SK-N-SH treated with all-trans-retinoic acid at 6 μM for 48 hours (cell line): ENCODE measurements around the gene GJA3.

Experiments used
- ATAC-seq: fragments of 200-7000 bp; cut with Tn5 transposase; 3 replicates; pipeline ENCODE4 v1.9.1; 2020; ENCODE audit warnings: mild to moderate bottlenecking, moderate library complexity
- ARNTL ChIP-seq: fragments of 450-650 bp; formaldehyde crosslinking; IDR thresholded peaks from 2 replicates; pipeline ENCODE4 v1.5.0; 2020; ENCODE audit warnings: low read depth, mild to moderate bottlenecking, moderate library complexity, borderline replicate concordance
- BACH2 ChIP-seq: fragments of 250-450 bp; sonication (Bioruptor Pico); IDR thresholded peaks from 2 replicates; pipeline ENCODE4 v1.9.0; 2021; ENCODE audit warnings: mild to moderate bottlenecking, borderline replicate concordance
- CREB5 ChIP-seq: fragments of 250-450 bp; sonication (Bioruptor Pico); IDR thresholded peaks from 2 replicates; pipeline ENCODE4 v1.5.1; 2020; ENCODE audit warnings: low read depth, mild to moderate bottlenecking, moderate library complexity
- CSDC2 ChIP-seq: fragments of 250-450 bp; sonication (Bioruptor Pico); IDR thresholded peaks from 2 replicates; pipeline ENCODE4 v1.5.0; 2020; ENCODE audit warnings: mild to moderate bottlenecking, moderate library complexity
- ESRRG ChIP-seq: fragments of 250-450 bp; sonication (Bioruptor Pico); IDR thresholded peaks from 2 replicates; pipeline ENCODE4 v1.6.1; 2021; ENCODE audit warnings: mild to moderate bottlenecking
- GLIS3 ChIP-seq: fragments of 250-450 bp; sonication (Bioruptor Pico); IDR thresholded peaks from 2 replicates; pipeline ENCODE4 v1.5.0; 2020; ENCODE audit warnings: mild to moderate bottlenecking, moderate library complexity
- ISL1 ChIP-seq: fragments of 250-450 bp; sonication (Bioruptor Pico); IDR thresholded peaks from 2 replicates; pipeline ENCODE4 v2.1.2; 2022; ENCODE audit warnings: mild to moderate bottlenecking, moderate library complexity
- OSR1 ChIP-seq: fragments of 250-450 bp; sonication (Bioruptor Pico); IDR thresholded peaks from 2 replicates; pipeline ENCODE4 v1.8.0; 2022; ENCODE audit warnings: moderate library complexity, mild to moderate bottlenecking, inconsistent platforms
- PATZ1 ChIP-seq: fragments of 250-450 bp; sonication (Bioruptor Pico); IDR thresholded peaks from 2 replicates; pipeline ENCODE4 v1.8.0; 2020; ENCODE audit warnings: mild to moderate bottlenecking, moderate library complexity, borderline replicate concordance
- PPARA ChIP-seq: fragments of 250-450 bp; sonication (Bioruptor Pico); IDR thresholded peaks from 2 replicates; pipeline ENCODE4 v1.5.0; 2020; ENCODE audit warnings: mild to moderate bottlenecking, borderline replicate concordance
- RARB ChIP-seq: fragments of 250-450 bp; sonication (Bioruptor Pico); IDR thresholded peaks from 2 replicates; pipeline ENCODE4 v1.8.0; 2021; ENCODE audit warnings: mild to moderate bottlenecking, moderate library complexity
- SNAI2 ChIP-seq: fragments of 250-450 bp; sonication (Bioruptor Pico); IDR thresholded peaks from 2 replicates; pipeline ENCODE4 v1.5.0; 2020; ENCODE audit warnings: mild to moderate bottlenecking, moderate library complexity
- TCF4 ChIP-seq: fragments of 250-450 bp; sonication (Bioruptor Pico); IDR thresholded peaks from 2 replicates; pipeline ENCODE4 v1.8.0; 2021; ENCODE audit warnings: mild to moderate bottlenecking, moderate library complexity, borderline replicate concordance
- ZC3H10 ChIP-seq: fragments of 250-450 bp; sonication (Bioruptor Pico); IDR thresholded peaks from 2 replicates; pipeline ENCODE4 v1.5.1; 2021; ENCODE audit warnings: mild to moderate bottlenecking, moderate library complexity
- ZFP3 ChIP-seq: fragments of 250-450 bp; sonication (Bioruptor Pico); IDR thresholded peaks from 2 replicates; pipeline ENCODE4 v1.5.0; 2020; ENCODE audit warnings: mild to moderate bottlenecking, moderate library complexity
- ZFP30 ChIP-seq: fragments of 450-650 bp; formaldehyde crosslinking; IDR thresholded peaks from 2 replicates; pipeline ENCODE4 v1.5.0; 2022; ENCODE audit warnings: mild to moderate bottlenecking, moderate library complexity
- ZNF565 ChIP-seq: fragments of 450-650 bp; formaldehyde crosslinking; conservative IDR thresholded peaks from 2 replicates; pipeline ENCODE4 v1.5.0; 2020; ENCODE audit warnings: low read depth, mild to moderate bottlenecking, moderate library complexity
- ZNF70 ChIP-seq: fragments of 450-650 bp; formaldehyde crosslinking; IDR thresholded peaks from 2 replicates; pipeline ENCODE4 v1.5.0; 2020; ENCODE audit warnings: mild to moderate bottlenecking, moderate library complexity
- ZNF8 ChIP-seq: fragments of 450-650 bp; formaldehyde crosslinking; IDR thresholded peaks from 2 replicates; pipeline ENCODE4 v1.5.0; 2020; ENCODE audit warnings: mild to moderate bottlenecking, moderate library complexity
- TF ChIP-seq, protein P1 (sequence below): fragments of 250-450 bp; sonication (Bioruptor Pico); IDR thresholded peaks from 2 replicates; pipeline ENCODE4 v1.5.1; 2021; ENCODE audit warnings: mild to moderate bottlenecking, moderate library complexity
- TF ChIP-seq, protein P2 (sequence below): fragments of 250-450 bp; sonication (Bioruptor Pico); IDR thresholded peaks from 2 replicates; pipeline ENCODE4 v1.5.0; 2020; ENCODE audit warnings: mild to moderate bottlenecking, moderate library complexity

Gene GJA3

DNA sequence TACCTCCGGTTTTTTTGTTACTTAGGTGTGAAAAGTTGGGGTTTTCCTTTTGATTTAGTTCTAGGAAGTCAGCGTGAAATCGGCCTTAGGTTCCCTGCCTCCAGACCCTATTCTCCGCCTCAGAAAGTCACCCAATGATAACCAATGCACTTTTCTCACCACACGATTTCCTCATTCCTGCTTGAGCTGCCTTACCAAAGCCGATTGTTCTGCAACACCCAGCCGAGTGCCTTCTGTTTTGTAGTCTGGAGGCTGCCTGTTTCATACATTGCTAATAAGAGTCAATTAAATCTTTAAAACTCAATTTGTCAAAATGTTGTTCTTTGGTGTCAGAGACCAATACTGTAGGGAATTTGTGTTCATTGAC is 39.7 kb downstream of the GJA3 start:
- TF ChIP-seq, protein P1, sequence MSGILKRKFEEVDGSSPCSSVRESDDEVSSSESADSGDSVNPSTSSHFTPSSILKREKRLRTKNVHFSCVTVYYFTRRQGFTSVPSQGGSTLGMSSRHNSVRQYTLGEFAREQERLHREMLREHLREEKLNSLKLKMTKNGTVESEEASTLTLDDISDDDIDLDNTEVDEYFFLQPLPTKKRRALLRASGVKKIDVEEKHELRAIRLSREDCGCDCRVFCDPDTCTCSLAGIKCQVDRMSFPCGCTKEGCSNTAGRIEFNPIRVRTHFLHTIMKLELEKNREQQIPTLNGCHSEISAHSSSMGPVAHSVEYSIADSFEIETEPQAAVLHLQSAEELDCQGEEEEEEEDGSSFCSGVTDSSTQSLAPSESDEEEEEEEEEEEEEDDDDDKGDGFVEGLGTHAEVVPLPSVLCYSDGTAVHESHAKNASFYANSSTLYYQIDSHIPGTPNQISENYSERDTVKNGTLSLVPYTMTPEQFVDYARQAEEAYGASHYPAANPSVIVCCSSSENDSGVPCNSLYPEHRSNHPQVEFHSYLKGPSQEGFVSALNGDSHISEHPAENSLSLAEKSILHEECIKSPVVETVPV = no peak
- TF ChIP-seq GLIS3 (CRISPR knock-in tag) (no peak), ZC3H10 (CRISPR knock-in tag) (no peak), TCF4 (CRISPR knock-in tag) (no peak), RARB (CRISPR knock-in tag) (no peak), ZNF70 (CRISPR knock-in tag) (no peak), BACH2 (CRISPR knock-in tag) (no peak), CSDC2 (no peak), ZFP30 (no peak), SNAI2 (CRISPR knock-in tag) (no peak), ARNTL (CRISPR knock-in tag) (no peak)
- TF ChIP-seq, protein P2, sequence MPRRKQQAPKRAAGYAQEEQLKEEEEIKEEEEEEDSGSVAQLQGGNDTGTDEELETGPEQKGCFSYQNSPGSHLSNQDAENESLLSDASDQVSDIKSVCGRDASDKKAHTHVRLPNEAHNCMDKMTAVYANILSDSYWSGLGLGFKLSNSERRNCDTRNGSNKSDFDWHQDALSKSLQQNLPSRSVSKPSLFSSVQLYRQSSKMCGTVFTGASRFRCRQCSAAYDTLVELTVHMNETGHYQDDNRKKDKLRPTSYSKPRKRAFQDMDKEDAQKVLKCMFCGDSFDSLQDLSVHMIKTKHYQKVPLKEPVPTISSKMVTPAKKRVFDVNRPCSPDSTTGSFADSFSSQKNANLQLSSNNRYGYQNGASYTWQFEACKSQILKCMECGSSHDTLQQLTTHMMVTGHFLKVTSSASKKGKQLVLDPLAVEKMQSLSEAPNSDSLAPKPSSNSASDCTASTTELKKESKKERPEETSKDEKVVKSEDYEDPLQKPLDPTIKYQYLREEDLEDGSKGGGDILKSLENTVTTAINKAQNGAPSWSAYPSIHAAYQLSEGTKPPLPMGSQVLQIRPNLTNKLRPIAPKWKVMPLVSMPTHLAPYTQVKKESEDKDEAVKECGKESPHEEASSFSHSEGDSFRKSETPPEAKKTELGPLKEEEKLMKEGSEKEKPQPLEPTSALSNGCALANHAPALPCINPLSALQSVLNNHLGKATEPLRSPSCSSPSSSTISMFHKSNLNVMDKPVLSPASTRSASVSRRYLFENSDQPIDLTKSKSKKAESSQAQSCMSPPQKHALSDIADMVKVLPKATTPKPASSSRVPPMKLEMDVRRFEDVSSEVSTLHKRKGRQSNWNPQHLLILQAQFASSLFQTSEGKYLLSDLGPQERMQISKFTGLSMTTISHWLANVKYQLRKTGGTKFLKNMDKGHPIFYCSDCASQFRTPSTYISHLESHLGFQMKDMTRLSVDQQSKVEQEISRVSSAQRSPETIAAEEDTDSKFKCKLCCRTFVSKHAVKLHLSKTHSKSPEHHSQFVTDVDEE (CRISPR knock-in tag) = no peak
- ATAC-seq = no peak

- ATAC-seq = no peak
- TF ChIP-seq ZFP30 = no peak
- TF ChIP-seq, protein P1 = no peak
- no peak for TF ChIP-seq ISL1 (CRISPR knock-in tag)
- no peak for TF ChIP-seq TCF4 (CRISPR knock-in tag)
- no peak for TF ChIP-seq ZNF8 (CRISPR knock-in tag)
- no peak for TF ChIP-seq BACH2 (CRISPR knock-in tag)
- TF ChIP-seq RARB (CRISPR knock-in tag) = no peak
- TF ChIP-seq PATZ1 = no peak
- no peak for TF ChIP-seq SNAI2 (CRISPR knock-in tag)
- no peak for TF ChIP-seq GLIS3 (CRISPR knock-in tag)
- no peak for TF ChIP-seq ZNF70 (CRISPR knock-in tag)
- TF ChIP-seq, protein P2 (CRISPR knock-in tag) = no peak
- no peak for TF ChIP-seq ZC3H10 (CRISPR knock-in tag)
- TF ChIP-seq ZFP3 (CRISPR knock-in tag) = no peak
- no peak for TF ChIP-seq OSR1 (CRISPR knock-in tag)
- TF ChIP-seq ESRRG (CRISPR knock-in tag) = no peak
- TF ChIP-seq CREB5 = no peak
- TF ChIP-seq ZNF565 (CRISPR knock-in tag) = no peak
- TF ChIP-seq PPARA (CRISPR knock-in tag) = no peak
These were observed 40.9 kb downstream of the GJA3 start for GRCh38 chr13:20119960-20120359.
